ENCODE data around the gene GALNT8.

- TF ChIP-seq EZH2 (IDR thresholded peaks at IDR 0.05; ENCODE audit: low read depth, unreplicated experiment) (no peak), CREB1 (CRISPR knock-in tag; IDR thresholded peaks at IDR 0.05; ENCODE audit: low read depth) (no peak)
- TF ChIP-seq, protein P1, sequence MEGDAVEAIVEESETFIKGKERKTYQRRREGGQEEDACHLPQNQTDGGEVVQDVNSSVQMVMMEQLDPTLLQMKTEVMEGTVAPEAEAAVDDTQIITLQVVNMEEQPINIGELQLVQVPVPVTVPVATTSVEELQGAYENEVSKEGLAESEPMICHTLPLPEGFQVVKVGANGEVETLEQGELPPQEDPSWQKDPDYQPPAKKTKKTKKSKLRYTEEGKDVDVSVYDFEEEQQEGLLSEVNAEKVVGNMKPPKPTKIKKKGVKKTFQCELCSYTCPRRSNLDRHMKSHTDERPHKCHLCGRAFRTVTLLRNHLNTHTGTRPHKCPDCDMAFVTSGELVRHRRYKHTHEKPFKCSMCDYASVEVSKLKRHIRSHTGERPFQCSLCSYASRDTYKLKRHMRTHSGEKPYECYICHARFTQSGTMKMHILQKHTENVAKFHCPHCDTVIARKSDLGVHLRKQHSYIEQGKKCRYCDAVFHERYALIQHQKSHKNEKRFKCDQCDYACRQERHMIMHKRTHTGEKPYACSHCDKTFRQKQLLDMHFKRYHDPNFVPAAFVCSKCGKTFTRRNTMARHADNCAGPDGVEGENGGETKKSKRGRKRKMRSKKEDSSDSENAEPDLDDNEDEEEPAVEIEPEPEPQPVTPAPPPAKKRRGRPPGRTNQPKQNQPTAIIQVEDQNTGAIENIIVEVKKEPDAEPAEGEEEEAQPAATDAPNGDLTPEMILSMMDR (conservative IDR thresholded peaks at IDR 0.05; ENCODE audit: low read depth in 2 of 2), result no peak
- TF ChIP-seq, protein P2, sequence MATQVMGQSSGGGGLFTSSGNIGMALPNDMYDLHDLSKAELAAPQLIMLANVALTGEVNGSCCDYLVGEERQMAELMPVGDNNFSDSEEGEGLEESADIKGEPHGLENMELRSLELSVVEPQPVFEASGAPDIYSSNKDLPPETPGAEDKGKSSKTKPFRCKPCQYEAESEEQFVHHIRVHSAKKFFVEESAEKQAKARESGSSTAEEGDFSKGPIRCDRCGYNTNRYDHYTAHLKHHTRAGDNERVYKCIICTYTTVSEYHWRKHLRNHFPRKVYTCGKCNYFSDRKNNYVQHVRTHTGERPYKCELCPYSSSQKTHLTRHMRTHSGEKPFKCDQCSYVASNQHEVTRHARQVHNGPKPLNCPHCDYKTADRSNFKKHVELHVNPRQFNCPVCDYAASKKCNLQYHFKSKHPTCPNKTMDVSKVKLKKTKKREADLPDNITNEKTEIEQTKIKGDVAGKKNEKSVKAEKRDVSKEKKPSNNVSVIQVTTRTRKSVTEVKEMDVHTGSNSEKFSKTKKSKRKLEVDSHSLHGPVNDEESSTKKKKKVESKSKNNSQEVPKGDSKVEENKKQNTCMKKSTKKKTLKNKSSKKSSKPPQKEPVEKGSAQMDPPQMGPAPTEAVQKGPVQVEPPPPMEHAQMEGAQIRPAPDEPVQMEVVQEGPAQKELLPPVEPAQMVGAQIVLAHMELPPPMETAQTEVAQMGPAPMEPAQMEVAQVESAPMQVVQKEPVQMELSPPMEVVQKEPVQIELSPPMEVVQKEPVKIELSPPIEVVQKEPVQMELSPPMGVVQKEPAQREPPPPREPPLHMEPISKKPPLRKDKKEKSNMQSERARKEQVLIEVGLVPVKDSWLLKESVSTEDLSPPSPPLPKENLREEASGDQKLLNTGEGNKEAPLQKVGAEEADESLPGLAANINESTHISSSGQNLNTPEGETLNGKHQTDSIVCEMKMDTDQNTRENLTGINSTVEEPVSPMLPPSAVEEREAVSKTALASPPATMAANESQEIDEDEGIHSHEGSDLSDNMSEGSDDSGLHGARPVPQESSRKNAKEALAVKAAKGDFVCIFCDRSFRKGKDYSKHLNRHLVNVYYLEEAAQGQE (IDR thresholded peaks at IDR 0.05; ENCODE audit: unreplicated experiment), result no peak
These were observed 18.3 kb downstream of the GALNT8 start for GRCh38 chr12:4738541-4738940.
